COLO668 (cell line): ENCODE results near the gene ESD.
A peak's percentile ranks its signal among the peaks of the same experiment; 100 is the strongest.
"Not testable (repeated sequence)": the region's sequence is repeated elsewhere in the genome, so short reads cannot be mapped to it uniquely, and the experiment has no call there.

Source experiments
- DNase-seq: peaks from one replicate; lab custom pipeline; 2025; ENCODE audit not compliant: unreplicated experiment; lab: John Stamatoyannopoulos, UW

ESD gene

DNA sequence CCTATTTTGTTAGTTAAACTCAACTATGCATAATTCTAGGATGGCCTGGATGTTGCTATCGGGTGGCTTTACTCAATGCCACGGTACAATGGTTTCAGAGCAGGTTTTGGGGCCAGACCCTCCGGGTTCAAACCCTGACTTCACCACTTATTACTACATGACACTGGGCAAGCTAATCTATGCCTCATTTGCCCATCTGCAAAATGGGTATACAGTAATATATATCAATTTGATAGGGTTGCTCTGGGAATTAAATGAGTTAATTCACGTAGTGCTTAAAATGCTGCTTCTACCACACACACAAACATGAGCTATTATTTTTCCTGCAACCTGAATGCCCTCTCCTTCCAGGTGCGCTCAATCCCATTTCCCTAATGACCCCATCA is 839 bp downstream of the ESD start:
- DNase-seq: no peak

DNA sequence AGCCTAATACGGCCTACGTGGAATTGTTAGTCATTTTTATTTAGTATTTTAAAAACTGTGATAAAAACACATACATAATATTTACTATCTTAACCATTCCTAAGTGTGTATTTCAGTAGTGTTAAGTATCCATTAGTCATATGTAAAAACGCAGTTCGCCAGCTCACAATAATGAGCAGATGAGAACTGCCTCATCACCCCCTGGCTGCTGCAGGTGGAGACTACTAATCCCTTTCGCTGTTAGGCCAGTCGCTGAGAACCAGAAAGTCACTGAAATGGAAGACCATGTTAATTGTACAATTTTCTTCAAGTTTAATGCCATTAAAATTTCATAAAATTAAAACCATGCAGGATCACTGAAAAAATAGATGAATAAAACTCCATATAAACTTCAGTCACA is 1.6 kb downstream of the ESD start:
- DNase-seq: no peak

DNA sequence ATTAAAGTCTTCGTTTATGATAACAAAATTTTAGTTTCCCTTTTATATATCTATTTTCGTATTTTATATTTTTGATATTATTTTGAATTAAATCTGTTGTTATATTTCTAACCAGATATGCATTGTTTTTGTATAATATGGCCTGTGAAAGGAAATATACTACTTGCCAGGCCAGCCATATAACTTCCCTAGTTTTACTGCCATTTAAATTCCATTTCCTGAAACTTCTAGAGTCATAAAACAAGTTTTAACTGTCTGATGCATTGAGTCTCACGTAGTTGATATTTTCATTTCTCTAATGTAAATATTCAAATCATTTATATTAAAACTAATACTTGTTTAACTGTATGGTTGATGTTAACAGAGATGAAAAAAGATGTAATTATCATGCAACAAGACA is 13.5 kb downstream of the ESD start:
- no peak for DNase-seq

DNA sequence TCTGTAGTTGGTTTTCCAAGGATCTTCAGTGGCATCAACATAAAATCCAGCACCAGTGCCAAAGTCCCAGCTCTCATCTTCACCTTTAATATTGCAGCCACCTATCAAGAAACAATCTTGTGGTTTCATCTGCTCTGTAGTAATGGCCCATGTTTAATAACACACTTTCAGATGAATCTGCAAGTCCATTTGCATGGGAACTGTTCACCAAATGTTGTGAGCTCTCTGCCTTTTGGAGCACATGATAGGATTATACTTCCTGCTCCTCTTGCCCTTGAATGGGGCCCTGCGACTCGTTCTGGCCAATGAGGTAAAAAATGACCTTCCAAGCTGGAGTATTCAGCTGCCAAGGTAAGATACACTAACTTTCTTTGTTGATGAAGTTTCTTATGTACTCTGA is 14.3 kb downstream of the ESD start:
- DNase-seq: no peak

- no peak for DNase-seq
These were observed 14.9 kb downstream of the ESD start for GRCh38 chr13:46782066-46782465.

- DNase-seq: no peak
These were observed 18.1 kb downstream of the ESD start for GRCh38 chr13:46778890-46779289.

GRCh38 chr13:46778095-46778494 is 18.9 kb downstream of the ESD start:
- DNase-seq: no peak

GRCh38 chr13:46775385-46776107 is 21.4 kb downstream of the ESD start:
- no peak for DNase-seq

DNA sequence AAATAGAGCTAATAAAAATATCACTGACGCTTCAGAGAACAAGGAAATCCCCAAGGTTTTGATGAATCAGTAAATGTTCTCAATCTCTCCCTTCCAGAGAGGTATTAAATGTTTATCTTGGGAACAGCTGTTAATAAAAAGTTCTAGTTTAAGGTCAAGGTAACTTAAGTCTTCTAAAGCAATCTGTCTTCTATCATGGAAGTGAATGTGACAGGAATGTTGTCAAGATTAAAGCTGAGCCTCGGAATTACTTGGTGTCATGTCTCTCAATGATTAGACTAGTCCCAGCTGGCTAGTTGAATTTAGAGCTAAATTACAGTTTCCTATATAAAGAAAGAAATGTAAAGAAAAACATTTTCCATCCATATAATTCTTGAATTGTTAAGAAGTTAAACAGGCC is 23.4 kb downstream of the ESD start:
- no peak for DNase-seq

- no peak for DNase-seq
These were observed 25.3 kb downstream of the ESD start for GRCh38 chr13:46771693-46772092.

DNA sequence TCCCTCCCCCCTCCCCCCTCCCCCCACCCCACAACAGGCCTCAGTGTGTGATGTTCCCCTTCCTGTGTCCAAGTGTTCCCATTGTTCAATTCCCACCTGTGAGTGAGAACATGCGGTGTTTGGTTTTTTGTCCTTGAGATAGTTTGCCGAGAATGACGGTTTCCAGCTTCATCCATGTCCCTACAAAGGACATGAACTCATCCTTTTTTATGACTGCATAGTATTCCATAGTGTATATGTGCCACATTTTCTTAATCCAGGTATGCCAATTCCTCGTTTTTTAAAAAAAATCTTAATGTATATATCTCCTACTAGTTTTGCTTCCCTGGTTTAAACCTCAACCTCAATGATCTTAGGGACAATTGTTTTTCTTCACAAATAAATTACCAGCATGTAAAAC is 27.0 kb downstream of the ESD start:
- DNase-seq: not testable (repeated sequence)

DNA sequence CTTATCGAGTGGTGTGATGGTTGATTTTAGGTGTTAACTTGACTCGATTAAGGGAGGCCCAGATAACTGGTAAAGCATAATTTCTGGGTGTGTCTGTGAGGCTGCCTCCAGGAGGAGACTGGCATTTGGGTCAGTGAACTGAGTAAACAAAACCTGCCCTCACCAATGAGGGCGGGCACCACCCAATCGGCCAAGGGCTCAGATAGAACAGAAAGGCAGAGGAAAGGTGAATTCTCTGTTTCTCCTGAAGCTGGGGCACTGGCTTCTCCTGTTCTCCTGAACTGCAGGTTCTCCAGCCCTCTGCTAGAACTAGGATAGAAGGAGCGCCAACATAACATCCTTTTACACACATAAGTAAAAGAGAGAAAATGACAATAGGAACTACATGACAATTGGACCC is 35.1 kb downstream of the ESD start:
- no peak for DNase-seq

DNA sequence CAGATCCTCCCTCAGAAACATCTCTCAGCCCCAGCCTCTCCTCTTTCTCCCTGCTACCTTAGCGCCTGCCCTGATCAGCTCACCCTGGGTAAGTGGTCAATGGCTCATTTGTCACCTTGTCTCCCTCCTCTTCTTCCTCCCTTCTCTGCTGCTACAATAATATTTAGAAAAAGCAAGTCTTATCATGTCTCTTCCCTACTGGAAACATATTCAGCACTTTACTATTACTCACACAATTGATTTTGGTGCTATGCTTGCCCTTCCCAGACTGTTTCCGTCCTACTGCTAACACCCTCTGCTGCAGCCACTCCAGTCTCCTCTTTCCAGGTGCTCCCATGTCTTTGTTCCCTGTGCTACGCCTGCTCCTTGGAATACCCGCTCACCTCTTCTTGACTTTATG is 35.8 kb downstream of the ESD start:
- DNase-seq: no peak

DNA sequence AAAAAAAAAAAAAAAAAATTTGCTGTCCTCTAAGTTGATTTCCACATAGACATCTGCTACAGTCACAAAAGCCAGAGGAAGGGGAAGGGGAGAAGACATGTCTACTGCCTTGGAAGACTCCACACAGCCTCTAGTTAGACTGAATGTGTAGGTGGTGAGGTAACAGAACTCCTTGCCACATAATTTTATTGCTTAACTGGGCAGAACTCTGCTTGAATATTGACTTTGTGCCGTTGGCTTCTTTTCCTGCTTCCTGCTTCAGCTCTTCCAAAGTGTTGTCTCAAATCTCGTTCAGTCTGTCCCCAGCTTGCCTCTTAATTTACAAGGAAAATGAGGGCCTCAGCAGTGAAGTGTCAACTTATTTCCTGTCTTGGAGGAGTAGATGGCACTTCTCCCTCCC is 37.1 kb downstream of the ESD start:
- no peak for DNase-seq

GRCh38 chr13:46757640-46758039 is 39.3 kb downstream of the ESD start:
- DNase-seq: no peak

DNA sequence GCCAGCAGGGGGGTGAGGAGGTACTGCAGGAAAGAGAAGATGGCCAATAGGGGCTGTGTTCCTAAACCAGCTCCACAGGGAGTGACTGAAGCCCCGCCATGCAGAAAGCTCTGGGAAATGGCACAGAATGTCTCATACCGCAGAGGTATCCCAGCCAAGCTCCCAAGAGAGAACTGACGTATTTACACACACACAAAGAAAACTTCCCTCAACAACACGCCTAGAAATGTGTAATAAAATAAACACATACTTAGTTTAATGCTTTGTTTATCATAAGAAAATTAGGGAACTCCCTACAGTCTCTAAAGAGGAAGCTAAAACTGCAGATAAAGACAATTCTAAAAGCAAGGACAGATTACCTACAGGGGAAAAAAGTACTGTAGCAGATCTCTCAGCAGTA is 40.0 kb downstream of the ESD start:
- DNase-seq: no peak

- DNase-seq: not testable (repeated sequence)
These were observed 41.5 kb downstream of the ESD start for GRCh38 chr13:46755508-46755907.

- DNase-seq: no peak
These were observed 42.1 kb downstream of the ESD start for GRCh38 chr13:46754812-46755211.

GRCh38 chr13:46753917-46754316 is 43.0 kb downstream of the ESD start:
- DNase-seq: no peak

DNA sequence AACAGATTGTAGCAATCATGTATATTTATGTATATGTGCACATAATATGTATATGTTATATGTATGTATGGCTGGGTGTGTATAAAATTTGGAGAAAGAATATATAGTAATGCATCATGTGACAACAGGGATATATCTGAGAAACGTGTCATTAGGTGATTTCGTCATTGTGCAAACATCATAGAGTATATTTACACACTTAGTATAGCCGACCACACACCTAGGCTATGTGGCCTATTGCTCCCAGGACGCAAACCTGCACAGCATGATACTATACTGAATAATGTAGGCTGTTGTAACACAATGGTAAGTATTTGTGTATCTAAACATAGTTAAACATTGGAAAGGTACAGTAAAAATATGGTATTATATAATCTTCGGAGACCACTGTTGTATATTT is 43.8 kb downstream of the ESD start:
- peak; percentile 50 for DNase-seq

GRCh38 chr13:46751811-46752635 is 44.9 kb downstream of the ESD start:
- DNase-seq: no peak

DNA sequence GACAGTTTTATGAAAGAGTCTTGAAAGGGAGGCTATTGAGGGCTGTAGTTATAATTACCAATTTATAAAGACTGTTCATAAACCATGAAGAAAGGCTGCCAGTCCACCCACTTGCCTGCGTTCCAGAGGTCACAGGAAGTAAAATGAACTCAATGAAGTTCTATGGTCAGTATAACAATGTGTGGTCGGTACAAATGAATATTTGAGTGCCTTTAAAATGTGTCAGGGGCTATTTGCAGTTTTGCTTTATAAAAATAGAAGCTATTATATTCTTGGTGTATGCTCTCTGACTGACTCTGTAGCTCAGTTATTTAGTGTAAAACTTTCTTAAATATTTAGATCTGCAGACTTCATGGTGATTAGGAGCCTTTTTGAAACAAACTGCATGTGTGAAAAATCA is 47.0 kb downstream of the ESD start:
- no peak for DNase-seq

- no peak for DNase-seq
These were observed 48.7 kb downstream of the ESD start for GRCh38 chr13:46748300-46748699.
